K562 (cell line): Measurements from ENCODE around the gene ZNF609.

ENCODE experiments used
- ATF7 ChIP-seq: fragments of 450-650 bp; IDR thresholded peaks from 2 replicates; pipeline ENCODE4 v1.7.1; 2014; ENCODE audit warnings: mild to moderate bottlenecking, moderate library complexity
- BACH1 ChIP-seq: fragments of 200-800 bp; sonication (Bioruptor generic); IDR thresholded peaks from 2 replicates; pipeline ENCODE4 v1.6.1; 2016; ENCODE audit warnings: missing genetic modification characterization, missing compliant biosample characterization
- ETS1 ChIP-seq: conservative IDR thresholded peaks from 2 replicates; pipeline ENCODE4 v1.6.1; 2011; ENCODE audit warnings: low read depth, mild to moderate bottlenecking, low read length; ENCODE audit not compliant: control insufficient read depth
- IRF1 ChIP-seq: sonication (generic); formaldehyde crosslinking; IDR thresholded peaks from 2 replicates; pipeline ENCODE4 v1.8.0; 2022; ENCODE audit warnings: missing genetic modification reagents, mild to moderate bottlenecking, borderline replicate concordance
- PATZ1 ChIP-seq: fragments of 250-450 bp; sonication (Bioruptor Pico); IDR thresholded peaks from 2 replicates; pipeline ENCODE4 v1.5.0; 2020; ENCODE audit warnings: mild to moderate bottlenecking, borderline replicate concordance
- POLR2A ChIP-seq: fragments of 450-650 bp; conservative IDR thresholded peaks from 2 replicates; pipeline ENCODE4 v1.6.1; 2016
- RNF2 ChIP-seq: sonication (generic); IDR thresholded peaks from 2 replicates; pipeline ENCODE4 v1.6.1; 2016
- SIX5 ChIP-seq, 2 experiments: IDR thresholded peaks; 2 replicates each; pipeline ENCODE4 v1.6.1; 2011; ENCODE audit warnings: low read length in 2 of 2, borderline replicate concordance in 1 of 2, low read depth in 1 of 2, mild to moderate bottlenecking in 1 of 2, moderate library complexity in 1 of 2; ENCODE audit not compliant: insufficient read depth in 1 of 2
- SMARCA4 ChIP-seq: fragments of 450-650 bp; IDR thresholded peaks from 2 replicates; pipeline ENCODE4 v1.6.1; 2016
- SMARCB1 ChIP-seq: IDR thresholded peaks from 2 replicates; pipeline ENCODE4 v1.6.1; 2011; ENCODE audit warnings: improper control_type of control experiment, low read depth; ENCODE audit not compliant: insufficient read length
- TAF1 ChIP-seq: IDR thresholded peaks from 2 replicates; pipeline ENCODE4 v1.6.1; 2011; ENCODE audit warnings: mild to moderate bottlenecking, low read length, moderate library complexity; ENCODE audit not compliant: insufficient read depth, control insufficient read depth, severe bottlenecking; ENCODE audit errors: extremely low read depth
- ZKSCAN8 ChIP-seq: fragments of 200-800 bp; sonication (Bioruptor generic); IDR thresholded peaks from 2 replicates; pipeline ENCODE4 v1.6.1; 2016; ENCODE audit warnings: missing genetic modification characterization, missing compliant biosample characterization
- ZNF318 ChIP-seq, 2 experiments: fragments of 450-650 bp; IDR thresholded peaks; 2 replicates each; pipeline ENCODE4 v1.6.1; 2016; ENCODE audit warnings: mild to moderate bottlenecking in 2 of 2, borderline replicate concordance in 1 of 2, low read depth in 1 of 2, moderate library complexity in 1 of 2

GRCh38 chr15:64712353-64712752 is 252.0 kb downstream of the ZNF609 start:
- no peak for TF ChIP-seq BACH1 (tag)
- no peak for TF ChIP-seq RNF2
- TF ChIP-seq SMARCA4, result no peak
- TF ChIP-seq ETS1, result no peak
- TF ChIP-seq SMARCB1, result no peak
- TF ChIP-seq ZKSCAN8, result no peak
- TF ChIP-seq SIX5 (IDR thresholded peaks at IDR 0.05; ENCODE audit: borderline replicate concordance in 1 of 2, insufficient read depth in 1 of 2, low read depth in 1 of 2, low read length in 2 of 2), result no peak
- no peak for TF ChIP-seq PATZ1 (CRISPR knock-in tag)
- no peak for TF ChIP-seq IRF1 (CRISPR knock-in tag)
- TF ChIP-seq TAF1, result no peak
- no peak for TF ChIP-seq POLR2A
- TF ChIP-seq ATF7, result no peak
- TF ChIP-seq ZNF318 (IDR thresholded peaks at IDR 0.05; ENCODE audit: borderline replicate concordance in 1 of 2, low read depth in 1 of 2), result no peak
